Stomach (tissue), 4 donors: ENCODE data around the gene SUN1.

Experiments
- CTCF ChIP-seq, 7 experiments: fragments of 450-650 bp in 4 of 7; fragments of 200-600 bp in 3 of 7; sonication (generic) in 3 of 7; IDR thresholded peaks; one replicate each; pipeline ENCODE4 v1.5.1; 2016 to 2019; ENCODE audit warnings: antibody characterized with exemption in 7 of 7, control low read depth in 2 of 7, mild to moderate bottlenecking in 1 of 7
- EP300 ChIP-seq: sonication (generic); formaldehyde crosslinking; IDR thresholded peaks from one replicate; pipeline ENCODE4 v1.6.1; 2017; ENCODE audit warnings: antibody characterized with exemption
- POLR2A ChIP-seq, 4 donors: fragments of 450-650 bp; IDR thresholded peaks; one replicate each; pipeline ENCODE4 v1.6.1; 2016; ENCODE audit warnings: antibody characterized with exemption in 4 of 4, control low read depth in 2 of 4, mild to moderate bottlenecking in 1 of 4, moderate library complexity in 1 of 4
- POLR2AphosphoS5 ChIP-seq, 3 donors: sonication (generic); formaldehyde crosslinking; IDR thresholded peaks; one replicate each; pipeline ENCODE4 v1.6.1; 2016; ENCODE audit warnings: antibody characterized with exemption in 3 of 3

- no peak for TF ChIP-seq CTCF (IDR thresholded peaks at IDR 0.05)
- no peak for TF ChIP-seq POLR2A (IDR thresholded peaks at IDR 0.05)
- TF ChIP-seq POLR2AphosphoS5 (IDR thresholded peaks at IDR 0.05): peak in 2 of 3 donors; percentile 17 to 38
- TF ChIP-seq EP300: no peak
Observed at GRCh38 chr7:801940-802381, 30.3 kb upstream of the SUN1 start.
